HG02870 (cell line): ENCODE data around the gene STX18.
"Not testable (repeated sequence)": the region's sequence is repeated elsewhere in the genome, so short reads cannot be mapped to it uniquely, and the experiment has no call there.

Experiments used
- ATAC-seq: cut with Tn5 transposase; IDR thresholded peaks from one replicate; pipeline ENCODE4 v1.9.1; 2021; ENCODE audit warnings: mild to moderate bottlenecking, moderate library complexity; ENCODE audit not compliant: unreplicated experiment

The STX18 gene

DNA sequence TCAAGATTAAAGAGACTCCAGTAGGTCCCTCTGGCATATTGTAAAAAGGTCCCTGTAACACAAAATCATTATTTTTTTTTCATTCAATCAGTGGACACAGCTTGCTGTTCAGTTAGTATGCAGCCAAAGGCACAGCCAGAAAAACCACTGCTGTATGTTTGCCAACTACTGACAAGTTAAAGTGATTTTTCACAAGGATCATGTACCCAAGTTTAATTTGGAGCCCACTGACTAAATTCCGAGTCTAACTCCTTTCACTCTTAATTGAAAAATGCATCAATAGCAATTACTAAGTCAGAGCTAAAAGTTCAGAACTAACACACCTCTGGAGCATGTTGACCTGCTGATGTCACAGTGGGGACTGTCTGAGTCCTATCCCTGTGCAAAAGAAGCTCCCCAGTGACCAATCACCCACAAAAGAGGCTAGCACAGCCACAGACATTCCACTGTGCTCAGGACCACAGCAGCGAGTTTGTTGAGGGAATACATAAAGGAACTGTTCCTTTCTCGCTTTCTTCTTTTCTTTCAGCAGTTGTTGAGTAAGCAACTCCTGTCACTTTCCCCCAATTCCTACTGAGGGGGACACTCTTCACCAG, 60.4 kb downstream of the STX18 start:
- ATAC-seq = no peak

- no peak for ATAC-seq
Observed at GRCh38 chr4:4480685-4481398, 61.0 kb downstream of the STX18 start.

DNA sequence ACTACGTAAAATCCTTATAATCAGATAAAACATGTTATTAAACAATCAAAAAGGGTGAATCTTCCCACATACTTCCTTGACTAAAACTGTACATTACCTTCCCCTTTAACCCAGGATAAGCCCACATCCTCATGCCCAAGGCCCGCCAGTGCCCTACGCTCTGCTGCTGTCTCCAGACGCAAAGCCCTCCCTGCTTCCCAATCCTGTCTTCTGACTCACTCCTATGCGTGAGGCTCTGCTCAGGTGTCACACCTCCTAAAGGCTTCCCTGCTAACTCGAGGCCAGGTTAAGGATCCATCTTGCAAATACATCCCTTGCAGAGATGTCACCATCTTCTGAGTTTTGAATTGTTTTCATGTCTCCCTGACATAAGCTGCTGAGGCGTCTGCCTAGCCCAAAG, 61.6 kb downstream of the STX18 start:
- no peak for ATAC-seq

DNA sequence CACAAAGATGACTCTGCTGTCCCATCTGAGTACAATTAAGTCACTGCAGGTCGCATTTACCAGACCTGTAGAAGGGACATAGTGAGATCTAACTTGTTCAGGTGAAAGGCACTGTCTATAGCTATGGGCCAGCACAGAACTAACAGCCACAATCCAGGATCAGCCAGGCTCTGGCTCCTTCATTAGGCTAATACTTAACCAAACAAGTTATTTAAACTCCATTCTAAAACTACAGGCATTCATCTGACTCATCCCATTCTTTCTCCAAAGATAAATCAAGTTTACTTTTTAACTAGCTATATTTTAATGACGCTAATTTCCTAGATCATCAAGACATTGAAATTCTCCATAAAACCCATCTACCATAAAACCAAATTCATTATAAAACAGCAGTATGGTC, 62.5 kb downstream of the STX18 start:
- ATAC-seq = no peak

- ATAC-seq = no peak
Observed at GRCh38 chr4:4477796-4478195, 64.1 kb downstream of the STX18 start.

GRCh38 chr4:4477391-4477790, 64.5 kb downstream of the STX18 start:
- ATAC-seq = no peak

DNA sequence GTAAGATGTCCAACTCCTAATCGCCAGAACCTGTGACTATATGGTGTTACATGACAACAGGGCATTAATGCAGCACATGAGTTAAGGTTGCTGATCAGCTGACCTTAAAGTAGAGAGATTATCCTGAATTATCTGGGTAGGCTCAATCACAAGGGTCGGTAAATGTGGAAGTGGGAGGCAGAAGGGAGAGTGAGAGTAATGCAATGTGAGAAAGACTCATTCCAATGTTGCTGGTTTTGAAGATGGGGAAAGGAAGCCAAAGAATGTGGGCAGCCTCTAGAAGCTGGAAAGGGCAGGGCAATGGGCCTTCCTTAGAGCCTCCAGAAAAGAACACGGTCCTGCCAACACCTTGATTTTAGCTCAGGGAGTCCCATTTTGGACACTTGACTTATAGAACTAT, 67.4 kb downstream of the STX18 start:
- ATAC-seq = no peak

- no peak for ATAC-seq
Observed at GRCh38 chr4:4472344-4472958, 69.4 kb downstream of the STX18 start.

- no peak for ATAC-seq
Observed at GRCh38 chr4:4471195-4471594, 70.7 kb downstream of the STX18 start.

DNA sequence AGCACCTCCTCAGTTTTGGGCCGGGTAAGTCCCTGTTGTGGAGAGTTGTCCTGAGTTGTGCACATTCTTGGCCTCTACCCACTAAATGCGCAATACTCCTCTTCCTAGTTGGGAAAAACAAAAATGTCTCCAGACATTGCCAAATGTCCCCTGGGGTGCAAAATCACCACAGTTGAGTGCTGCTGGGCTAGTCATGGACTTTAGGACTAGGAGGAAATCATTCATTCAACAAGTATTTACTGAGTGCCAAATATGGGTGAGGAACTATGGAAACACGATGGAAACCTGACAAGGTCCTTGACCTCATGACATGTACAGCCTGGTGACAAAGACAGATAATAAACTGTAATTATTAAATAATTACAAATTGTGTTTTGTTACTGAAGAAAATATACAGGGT, 71.6 kb downstream of the STX18 start:
- no peak for ATAC-seq

GRCh38 chr4:4465238-4465637, 76.6 kb downstream of the STX18 start:
- not testable (repeated sequence) for ATAC-seq

DNA sequence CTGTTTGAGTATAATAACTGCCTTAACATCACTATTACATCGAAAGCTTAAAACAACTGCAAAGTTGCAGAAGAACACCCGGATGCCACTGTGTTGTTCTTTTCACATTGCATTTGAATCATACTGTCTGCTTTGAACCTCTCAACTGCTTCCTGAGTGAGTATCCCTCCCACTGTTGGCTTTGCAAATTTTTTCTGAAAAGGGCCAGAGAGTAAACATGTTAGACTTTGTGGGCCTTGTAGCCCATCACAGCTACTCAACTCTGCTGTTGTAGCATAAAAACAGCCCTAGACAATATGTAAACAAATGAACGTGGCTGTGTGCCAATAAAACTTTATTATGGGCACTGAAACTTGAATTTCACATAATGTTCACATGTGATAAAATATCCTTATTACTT, 78.9 kb downstream of the STX18 start:
- ATAC-seq = no peak

DNA sequence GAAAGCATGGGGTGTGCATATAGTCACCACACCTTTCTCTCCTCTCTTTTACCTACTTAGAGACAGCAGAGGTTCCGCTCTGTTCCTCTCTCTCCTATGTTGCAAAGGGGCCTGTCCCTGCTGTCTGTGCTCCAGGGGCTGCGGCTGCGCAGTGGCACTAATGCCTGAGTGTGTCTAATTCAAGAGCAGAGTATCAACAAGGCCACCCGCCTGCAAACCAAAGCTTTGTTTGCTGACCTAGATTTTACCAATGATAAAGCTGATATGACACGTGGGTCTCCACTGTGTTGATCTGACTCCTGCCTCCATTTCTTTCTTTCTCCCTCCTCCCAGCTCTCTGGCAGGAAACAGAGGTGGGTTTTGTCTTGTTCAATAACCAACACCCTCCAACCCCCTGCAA, 80.0 kb downstream of the STX18 start:
- no peak for ATAC-seq

DNA sequence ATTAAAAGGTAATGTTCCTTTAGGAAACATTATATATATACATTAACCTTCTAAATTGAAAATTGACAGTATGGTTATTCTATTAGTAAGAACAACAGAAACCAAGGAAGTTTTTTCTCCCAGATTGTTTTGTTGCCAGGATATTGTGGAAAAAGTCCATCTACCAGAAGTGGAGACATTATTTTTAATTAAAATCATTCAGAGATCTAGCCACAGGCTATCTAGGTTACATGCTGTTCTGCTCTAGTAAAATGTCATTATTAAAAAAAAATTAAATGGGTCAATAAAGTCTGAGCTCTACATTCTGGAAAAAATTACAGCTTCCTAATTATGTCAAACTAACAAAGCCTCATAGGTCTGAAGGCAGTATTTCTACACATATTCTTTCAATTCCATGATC, 80.7 kb downstream of the STX18 start:
- ATAC-seq = no peak

- no peak for ATAC-seq
Observed at GRCh38 chr4:4460759-4461158, 81.1 kb downstream of the STX18 start.

DNA sequence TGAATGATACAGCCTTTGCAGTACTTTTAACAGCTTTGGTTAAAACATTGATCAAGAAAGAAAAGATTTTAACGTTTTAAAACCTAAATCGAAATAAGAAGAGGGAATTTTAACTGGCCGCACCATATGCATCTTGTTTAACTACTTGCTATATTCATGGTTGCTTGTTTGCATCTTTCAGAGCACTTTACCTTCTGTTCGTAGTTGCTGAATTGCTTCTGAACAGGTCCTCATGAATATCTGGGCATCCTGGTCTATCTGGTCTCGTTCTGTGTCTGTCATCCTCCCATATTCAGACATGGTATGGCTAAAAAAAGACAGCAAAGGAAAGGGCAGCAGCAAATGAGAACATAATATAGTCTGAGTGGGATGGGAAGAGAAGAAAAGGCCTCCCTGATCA, 82.7 kb downstream of the STX18 start:
- no peak for ATAC-seq

DNA sequence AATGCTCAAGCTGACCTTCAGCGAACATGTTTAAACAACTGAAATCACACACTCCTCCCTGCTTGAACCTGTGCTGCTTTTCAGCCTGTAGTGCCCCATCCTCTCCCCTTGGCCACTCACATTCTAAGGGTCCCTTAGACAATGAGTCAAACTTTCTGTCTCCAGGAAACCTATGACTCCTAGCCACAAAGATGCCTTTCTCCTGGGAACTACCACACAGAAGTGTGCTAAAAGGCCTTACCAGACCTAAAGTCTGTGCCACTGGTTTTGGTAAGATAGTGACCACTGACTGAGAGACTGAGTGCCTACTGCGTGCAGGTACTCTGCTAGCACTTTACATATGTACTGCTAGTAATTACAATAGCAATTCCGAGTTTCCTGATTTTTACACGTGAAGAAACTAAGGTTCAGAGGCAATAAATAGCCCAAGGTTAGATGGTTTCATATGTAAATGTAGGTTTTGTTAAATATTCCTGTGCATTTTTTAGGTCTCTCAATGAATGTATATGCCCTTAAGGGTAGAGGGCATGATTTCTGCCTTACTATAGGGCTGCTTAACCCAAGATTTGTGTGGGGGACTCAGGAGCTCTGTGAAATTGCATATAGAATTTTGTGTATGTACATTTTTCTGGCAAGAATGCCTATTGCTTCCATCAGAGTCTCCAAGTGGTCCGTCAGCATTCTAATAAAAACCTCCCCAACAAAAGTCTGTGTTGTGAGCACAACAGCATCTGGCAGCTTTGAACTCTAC, 83.9 kb downstream of the STX18 start:
- ATAC-seq = no peak

- ATAC-seq = no peak
Observed at GRCh38 chr4:4456816-4457578, 84.9 kb downstream of the STX18 start.

- ATAC-seq = no peak
Observed at GRCh38 chr4:4456351-4456750, 85.5 kb downstream of the STX18 start.

DNA sequence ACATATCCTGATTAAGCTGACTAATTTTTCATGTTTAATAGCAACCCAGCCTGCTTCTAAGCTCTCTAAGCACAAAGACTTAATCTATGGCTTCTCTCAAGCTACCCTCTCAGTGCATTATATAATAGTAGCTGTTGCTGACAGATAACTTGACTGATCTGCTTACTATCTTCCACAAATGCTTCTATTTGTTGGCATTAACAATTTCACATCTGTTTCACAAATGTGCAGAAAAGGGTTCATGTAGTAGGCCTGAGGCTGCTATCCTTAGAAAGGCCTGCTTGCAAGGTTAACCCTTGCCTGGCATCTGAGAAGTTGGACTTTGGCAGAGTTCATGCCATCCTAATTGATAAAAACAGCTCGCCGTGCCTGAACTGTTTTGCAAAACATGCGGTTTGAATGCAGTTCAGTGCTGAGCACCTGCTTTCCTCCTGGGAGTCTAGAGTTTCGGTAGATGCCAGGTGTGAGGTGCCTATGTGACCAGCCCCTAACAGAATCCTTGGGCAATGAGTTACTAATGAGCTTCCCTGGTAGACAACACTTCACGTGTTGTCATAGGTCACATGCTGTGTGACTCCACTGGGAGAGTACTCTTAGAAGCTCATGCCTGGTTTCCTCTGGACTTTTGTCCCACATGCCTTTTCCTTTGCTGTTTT, 86.5 kb downstream of the STX18 start:
- ATAC-seq = no peak

DNA sequence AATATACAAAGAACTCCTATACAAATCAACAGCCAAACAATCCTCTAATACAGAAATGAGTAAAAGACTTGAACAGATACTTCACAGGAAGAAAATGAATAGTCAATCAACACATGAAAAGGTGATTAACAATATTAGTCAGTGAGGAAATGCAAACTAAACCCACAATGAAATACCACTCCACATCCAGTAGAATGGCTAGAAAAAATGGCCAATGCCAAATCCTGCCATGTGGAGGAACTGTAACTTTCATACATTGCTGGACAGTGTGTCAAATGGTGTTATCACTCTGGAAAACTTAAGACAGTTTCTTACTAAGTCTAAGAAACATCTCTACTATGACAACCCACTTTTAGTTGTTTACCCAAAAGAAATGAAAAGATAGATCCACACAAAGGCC, 95.4 kb downstream of the STX18 start:
- ATAC-seq = no peak
